Activated naive CD4-positive, alpha-beta T cell treated with anti-CD3 and anti-CD28 coated beads, Interleukin-2, amount 50 U/mL, for 24 hours (primary cell): ENCODE results near the gene BTG2.

Experiments used
- H3K27ac Mint-ChIP-seq: one replicate; pipeline ENCODE4 v1.8.0; 2021; ENCODE audit warnings: mild to moderate bottlenecking, mixed read lengths
- H3K27me3 Mint-ChIP-seq: one replicate; pipeline ENCODE4 v1.8.0; 2021; ENCODE audit warnings: mixed read lengths
- H3K36me3 Mint-ChIP-seq: one replicate; pipeline ENCODE4 v1.8.0; 2021; ENCODE audit warnings: mixed read lengths
- H3K4me1 Mint-ChIP-seq: one replicate; pipeline ENCODE4 v1.8.0; 2021; ENCODE audit warnings: mixed read lengths
- H3K4me3 Mint-ChIP-seq: one replicate; pipeline ENCODE4 v1.8.0; 2021; ENCODE audit warnings: mild to moderate bottlenecking, mixed read lengths
- H3K9me3 Mint-ChIP-seq: one replicate; pipeline ENCODE4 v1.8.0; 2021; ENCODE audit warnings: mixed read lengths

Gene BTG2

DNA sequence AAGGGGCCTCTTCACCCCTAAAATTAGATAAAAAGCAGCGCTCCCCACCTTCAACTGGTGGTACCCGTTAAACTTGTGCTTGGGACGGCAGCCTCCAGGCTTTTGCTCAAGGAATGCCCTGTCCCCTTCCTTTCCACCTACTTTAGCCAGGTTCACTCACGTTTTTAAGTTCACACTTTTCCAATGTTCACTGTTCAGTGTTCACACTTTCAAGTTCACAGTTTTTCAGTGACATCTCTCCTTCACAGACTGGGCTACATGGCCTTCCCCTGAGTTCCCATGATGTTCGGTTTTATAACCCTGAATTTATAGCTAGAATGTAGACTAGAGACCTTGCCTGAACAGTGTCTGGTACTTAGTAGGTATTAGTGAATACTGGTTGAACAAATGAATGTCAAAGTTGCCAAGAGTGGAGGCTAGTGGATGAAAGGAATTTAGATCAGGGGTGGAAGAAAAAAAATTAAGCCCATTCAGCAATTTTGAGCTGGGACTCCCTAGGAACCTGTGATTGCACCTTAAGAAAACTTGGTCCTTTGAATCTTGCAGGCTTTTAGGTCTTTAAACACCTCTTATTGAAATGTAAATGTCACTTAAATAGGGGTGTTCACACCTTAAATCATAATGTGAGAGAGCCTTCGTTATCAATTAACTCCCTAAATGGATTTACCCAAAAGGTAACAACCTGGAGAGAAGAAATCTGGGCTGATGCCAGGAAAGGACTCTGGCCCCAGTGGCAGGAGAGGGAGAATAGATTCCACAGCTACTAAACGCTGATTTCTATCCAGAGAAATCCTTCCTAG, 12.3 kb downstream of the BTG2 start:
- H3K27me3 Mint-ChIP-seq, result no peaks in the 10 kb centered on the region
- peak overlapping the region; percentile 48 for H3K27ac Mint-ChIP-seq
- peaks cover 6% of the 10 kb centered on the region for H3K36me3 Mint-ChIP-seq
- no peaks in the 10 kb centered on the region for H3K9me3 Mint-ChIP-seq
- H3K4me1 Mint-ChIP-seq, result peaks cover 71% of the 10 kb centered on the region
- no peak overlapping the region for H3K4me3 Mint-ChIP-seq

GRCh38 chr1:203318229-203318517, 12.9 kb downstream of the BTG2 start:
- Mint-ChIP-seq H3K36me3 (peaks cover 6% of the 10 kb centered on the region), H3K27ac (peak overlapping the region; percentile 71), H3K9me3 (no peaks in the 10 kb centered on the region), H3K4me3 (no peak overlapping the region), H3K4me1 (peaks cover 75% of the 10 kb centered on the region), H3K27me3 (no peaks in the 10 kb centered on the region)

GRCh38 chr1:203320591-203321272, 15.4 kb downstream of the BTG2 start:
- Mint-ChIP-seq H3K4me3 (peak overlapping the region; percentile 77), H3K27me3 (no peaks in the 10 kb centered on the region), H3K27ac (peak overlapping the region; percentile 85), H3K4me1 (peaks cover 88% of the 10 kb centered on the region), H3K9me3 (no peaks in the 10 kb centered on the region), H3K36me3 (no peaks in the 10 kb centered on the region)

- H3K4me3 Mint-ChIP-seq, result peak overlapping the region; percentile 77
- no peaks in the 10 kb centered on the region for H3K27me3 Mint-ChIP-seq
- H3K4me1 Mint-ChIP-seq, result peaks cover 91% of the 10 kb centered on the region
- peak overlapping the region; percentile 98 for H3K27ac Mint-ChIP-seq
- H3K9me3 Mint-ChIP-seq, result no peaks in the 10 kb centered on the region
- no peaks in the 10 kb centered on the region for H3K36me3 Mint-ChIP-seq
Measured at GRCh38 chr1:203321273-203322052, 16.1 kb downstream of the BTG2 start.

DNA sequence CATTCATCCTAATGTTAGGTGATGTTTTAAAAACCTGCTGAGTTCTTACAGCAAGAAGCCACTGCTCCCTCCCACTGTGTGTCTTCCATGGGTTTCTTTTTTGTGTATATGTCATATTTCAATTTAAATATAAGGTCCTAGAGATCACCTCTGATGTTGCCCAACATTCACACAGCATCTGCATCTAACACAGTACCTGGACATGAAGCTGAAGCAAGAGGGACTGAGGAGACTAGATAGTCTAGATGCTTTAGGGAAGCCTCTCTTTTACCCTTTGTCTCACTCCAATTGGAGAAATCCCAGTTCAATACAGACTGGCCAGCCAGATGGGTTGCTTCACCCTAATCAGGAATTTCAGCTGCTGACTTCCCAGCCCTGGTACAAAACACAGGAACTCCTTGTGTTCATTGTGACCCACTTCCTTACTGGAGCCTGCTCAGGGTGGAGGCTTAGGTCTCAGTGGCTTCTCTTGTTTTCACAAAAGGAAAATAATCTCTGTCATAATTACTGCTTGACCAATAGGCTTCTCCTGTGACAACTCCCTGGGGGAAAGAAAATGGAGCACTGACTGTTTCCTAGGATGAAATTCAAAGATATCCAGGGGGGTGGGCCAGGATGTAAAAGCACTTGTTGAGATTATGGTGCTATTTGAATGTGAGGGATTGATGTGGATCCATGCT, 17.3 kb downstream of the BTG2 start:
- H3K9me3 Mint-ChIP-seq, result no peaks in the 10 kb centered on the region
- no peaks in the 10 kb centered on the region for H3K36me3 Mint-ChIP-seq
- peak overlapping the region; percentile 83 for H3K27ac Mint-ChIP-seq
- H3K4me1 Mint-ChIP-seq, result peaks cover 88% of the 10 kb centered on the region
- H3K4me3 Mint-ChIP-seq, result peak overlapping the region; percentile 1
- no peaks in the 10 kb centered on the region for H3K27me3 Mint-ChIP-seq

GRCh38 chr1:203323587-203323986, 18.3 kb downstream of the BTG2 start:
- Mint-ChIP-seq H3K4me3 (peak overlapping the region; percentile 78), H3K4me1 (peaks cover 88% of the 10 kb centered on the region), H3K9me3 (no peaks in the 10 kb centered on the region), H3K27me3 (no peaks in the 10 kb centered on the region), H3K36me3 (no peaks in the 10 kb centered on the region), H3K27ac (peak overlapping the region; percentile 79)

DNA sequence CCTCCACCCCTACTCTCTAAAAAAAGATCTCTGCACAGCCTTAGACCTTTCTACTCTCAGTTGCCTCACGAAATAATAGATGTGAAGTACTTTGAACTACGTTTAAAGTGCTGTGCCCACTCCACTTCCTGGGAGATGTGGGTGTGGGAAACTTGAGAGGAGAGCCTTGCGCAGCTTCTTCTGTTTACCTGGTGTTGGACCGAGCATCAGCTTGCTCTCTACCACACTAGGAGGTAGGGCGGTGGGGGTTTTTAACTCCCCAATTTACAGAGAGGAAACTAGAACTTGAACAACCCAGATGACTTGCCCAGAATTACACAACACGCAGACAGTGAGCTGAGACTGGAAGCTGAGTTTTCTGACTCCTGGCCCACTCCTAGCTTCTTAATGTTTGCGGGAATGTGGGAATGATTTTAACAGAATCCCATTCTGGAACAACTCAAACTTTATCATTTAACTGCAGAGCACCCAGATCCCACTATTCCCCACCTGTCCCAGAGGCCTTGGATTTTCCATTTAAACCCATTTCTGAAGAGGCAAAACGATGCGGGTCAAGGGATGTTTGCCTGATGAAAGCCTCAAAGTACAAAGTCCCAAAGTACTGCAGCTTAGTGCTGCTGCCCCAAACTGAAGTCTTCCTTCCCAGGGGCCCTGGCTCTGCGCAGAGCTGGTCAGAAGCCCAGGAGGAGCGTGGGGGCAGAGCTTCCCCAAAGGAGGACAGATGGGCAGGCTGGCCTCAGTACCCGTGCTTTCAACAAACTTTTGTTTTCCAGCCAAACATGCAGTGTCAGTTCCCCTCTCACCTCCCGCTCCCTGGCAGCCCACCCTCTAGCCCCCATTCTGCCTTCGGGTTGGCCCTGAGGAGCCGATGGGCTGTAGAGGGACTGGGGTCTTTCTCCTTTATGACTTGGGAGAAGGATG, 19.0 kb downstream of the BTG2 start:
- no peaks in the 10 kb centered on the region for H3K27me3 Mint-ChIP-seq
- H3K36me3 Mint-ChIP-seq, result no peaks in the 10 kb centered on the region
- peak overlapping the region; percentile 80 for H3K27ac Mint-ChIP-seq
- peak overlapping the region; percentile 78 for H3K4me3 Mint-ChIP-seq
- H3K9me3 Mint-ChIP-seq, result no peaks in the 10 kb centered on the region
- H3K4me1 Mint-ChIP-seq, result peaks cover 85% of the 10 kb centered on the region

GRCh38 chr1:203325026-203325417, 19.7 kb downstream of the BTG2 start:
- peak overlapping the region; percentile 80 for H3K27ac Mint-ChIP-seq
- no peaks in the 10 kb centered on the region for H3K27me3 Mint-ChIP-seq
- H3K9me3 Mint-ChIP-seq, result no peaks in the 10 kb centered on the region
- H3K4me3 Mint-ChIP-seq, result peak overlapping the region; percentile 62
- no peaks in the 10 kb centered on the region for H3K36me3 Mint-ChIP-seq
- peaks cover 78% of the 10 kb centered on the region for H3K4me1 Mint-ChIP-seq

- no peaks in the 10 kb centered on the region for H3K9me3 Mint-ChIP-seq
- H3K4me3 Mint-ChIP-seq, result peak overlapping the region; percentile 80
- peaks cover 73% of the 10 kb centered on the region for H3K4me1 Mint-ChIP-seq
- peak overlapping the region; percentile 94 for H3K27ac Mint-ChIP-seq
- no peaks in the 10 kb centered on the region for H3K27me3 Mint-ChIP-seq
- H3K36me3 Mint-ChIP-seq, result no peaks in the 10 kb centered on the region
Measured at GRCh38 chr1:203325418-203326091, 20.2 kb downstream of the BTG2 start.

- Mint-ChIP-seq H3K27ac (peak overlapping the region; percentile 91), H3K4me1 (peaks cover 58% of the 10 kb centered on the region), H3K27me3 (no peaks in the 10 kb centered on the region), H3K9me3 (no peaks in the 10 kb centered on the region), H3K4me3 (peak overlapping the region; percentile 80), H3K36me3 (no peaks in the 10 kb centered on the region)
Measured at GRCh38 chr1:203326830-203327683, 21.7 kb downstream of the BTG2 start.

- H3K36me3 Mint-ChIP-seq, result no peaks in the 10 kb centered on the region
- H3K4me3 Mint-ChIP-seq, result peak overlapping the region; percentile 82
- no peaks in the 10 kb centered on the region for H3K9me3 Mint-ChIP-seq
- peak overlapping the region; percentile 92 for H3K27ac Mint-ChIP-seq
- H3K4me1 Mint-ChIP-seq, result peaks cover 50% of the 10 kb centered on the region
- no peaks in the 10 kb centered on the region for H3K27me3 Mint-ChIP-seq
Measured at GRCh38 chr1:203327684-203328457, 22.6 kb downstream of the BTG2 start.

DNA sequence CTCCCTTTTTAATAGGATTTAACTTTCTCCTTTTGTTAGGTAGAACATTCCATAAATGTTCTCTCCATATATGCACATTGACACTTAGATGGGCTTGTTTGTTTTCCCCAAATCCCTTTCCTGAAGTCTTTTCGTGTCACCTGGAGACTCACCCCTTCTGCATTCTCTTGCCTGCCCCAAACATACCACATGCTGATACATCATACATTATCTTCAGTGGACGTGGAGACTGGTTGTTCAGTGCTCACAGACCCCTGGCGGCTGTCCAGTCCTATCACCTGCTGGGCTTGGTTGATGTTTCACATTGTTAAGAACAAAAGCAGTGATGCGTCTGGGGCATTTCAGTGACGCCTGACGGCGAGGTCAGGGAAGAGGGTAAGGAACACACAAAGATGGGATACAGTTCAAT, 23.4 kb downstream of the BTG2 start:
- Mint-ChIP-seq H3K36me3 (no peaks in the 10 kb centered on the region), H3K4me1 (peaks cover 41% of the 10 kb centered on the region), H3K9me3 (no peaks in the 10 kb centered on the region), H3K27ac (peak overlapping the region; percentile 2), H3K27me3 (no peaks in the 10 kb centered on the region), H3K4me3 (no peak overlapping the region)

DNA sequence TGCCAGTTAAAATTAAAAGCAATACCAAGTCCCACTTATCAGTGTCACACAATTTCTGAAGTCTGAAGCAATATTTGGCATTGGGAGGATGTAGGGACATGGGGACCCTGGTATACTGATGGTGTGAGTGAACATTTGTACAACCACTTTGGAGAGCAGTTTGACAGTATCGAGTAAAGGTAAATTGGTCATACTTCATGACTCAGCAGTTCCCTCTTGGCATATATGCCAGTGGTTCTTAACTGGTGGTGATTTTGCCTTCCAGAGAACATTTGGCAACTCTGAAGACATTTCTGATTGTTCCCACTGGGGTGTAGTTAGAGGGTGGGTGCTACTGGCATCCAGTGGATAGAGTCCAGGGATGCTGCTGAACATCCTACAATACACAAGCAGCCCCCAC, 25.9 kb downstream of the BTG2 start:
- Mint-ChIP-seq H3K4me3 (no peak overlapping the region), H3K36me3 (no peaks in the 10 kb centered on the region), H3K4me1 (peaks cover 27% of the 10 kb centered on the region), H3K27ac (peak overlapping the region; percentile 3), H3K9me3 (no peaks in the 10 kb centered on the region), H3K27me3 (no peaks in the 10 kb centered on the region)
